ENCODE measurements around the gene TOX3.

- no peak for TF ChIP-seq POLR2AphosphoS5 (IDR thresholded peaks at IDR 0.05; ENCODE audit: borderline replicate concordance, low read depth, low read length)
- TF ChIP-seq EZH2 (IDR thresholded peaks at IDR 0.05) = no peak
- TF ChIP-seq FOXP2 (optimal IDR thresholded peaks at IDR 0.05; ENCODE audit: control extremely low read depth, extremely low read length, insufficient read depth) = no peak
These were observed 14.6 kb downstream of the TOX3 start for GRCh38 chr16:52532384-52532783.

Data from SK-N-MC (cell line).